ENCODE results near the gene SYTL2.

SYTL2 gene

GRCh38 chr11:85745626-85746025 is 65.3 kb downstream of the SYTL2 start:
- Histone ChIP-seq H3K36me3 (ENCODE audit: insufficient read depth, low read length) (no peaks in the 10 kb centered on the region), H3K4me1 (ENCODE audit: control insufficient read depth, insufficient read depth, low read length) (no peaks in the 10 kb centered on the region), H3K9me3 (replicated peaks; ENCODE audit: low read length) (no peaks in the 10 kb centered on the region), H3K27me3 (ENCODE audit: control insufficient read depth, insufficient read depth, low read length) (no peaks in the 10 kb centered on the region), H3K4me2 (ENCODE audit: low read length) (no peak overlapping the region), H3K4me3 (ENCODE audit: low read length) (no peak overlapping the region), H3K9ac (ENCODE audit: low read depth, low read length) (no peak overlapping the region)

DNA sequence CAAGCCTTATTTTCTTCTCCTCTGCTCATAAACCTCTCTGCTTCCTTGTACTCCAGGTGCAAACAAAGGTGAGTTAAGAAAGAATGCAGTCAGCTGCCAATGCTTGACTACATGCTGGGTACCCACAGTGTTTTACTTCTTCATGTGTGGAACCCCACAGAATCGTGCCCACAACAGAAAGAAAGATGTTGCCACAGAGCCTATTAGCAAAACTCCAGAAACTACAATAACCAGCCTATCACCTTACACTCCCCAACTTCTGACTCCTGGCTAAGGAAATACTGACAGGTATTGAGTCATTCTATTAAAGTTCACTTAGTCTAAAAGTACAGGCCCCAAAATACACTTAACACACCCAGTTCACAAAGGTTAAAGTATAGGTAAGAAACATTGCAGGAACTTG is 68.1 kb downstream of the SYTL2 start:
- H3K4me3 ChIP-seq (ENCODE audit: low read length) = no peak overlapping the region
- H3K9ac ChIP-seq (ENCODE audit: low read depth, low read length) = no peak overlapping the region
- H3K27me3 ChIP-seq (ENCODE audit: control insufficient read depth, insufficient read depth, low read length) = no peaks in the 10 kb centered on the region
- H3K4me1 ChIP-seq (ENCODE audit: control insufficient read depth, insufficient read depth, low read length) = no peaks in the 10 kb centered on the region
- H3K9me3 ChIP-seq (replicated peaks; ENCODE audit: low read length) = no peaks in the 10 kb centered on the region
- no peaks in the 10 kb centered on the region for H3K36me3 ChIP-seq (ENCODE audit: insufficient read depth, low read length)
- no peak overlapping the region for H3K4me2 ChIP-seq (ENCODE audit: low read length)

DNA sequence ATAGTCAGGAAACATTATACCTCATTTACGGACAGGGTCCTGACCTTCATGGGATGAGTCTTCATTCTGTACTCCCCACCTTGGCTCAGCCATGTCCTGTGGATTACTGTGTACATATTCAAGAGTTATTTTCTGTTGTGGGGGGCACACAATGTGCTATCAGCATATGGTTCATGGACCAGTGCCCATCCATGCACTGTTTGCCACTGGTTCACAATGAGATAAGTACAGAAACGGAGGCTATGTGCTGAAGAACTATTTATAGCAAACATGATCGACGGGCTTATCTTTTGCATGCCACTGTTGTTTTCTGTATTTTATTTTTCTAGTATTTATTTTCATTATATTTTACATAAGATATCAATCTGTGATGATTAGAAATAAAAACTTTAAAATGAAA is 68.6 kb downstream of the SYTL2 start:
- Histone ChIP-seq H3K9ac (ENCODE audit: low read depth, low read length) (no peak overlapping the region), H3K4me2 (ENCODE audit: low read length) (no peak overlapping the region), H3K27me3 (ENCODE audit: control insufficient read depth, insufficient read depth, low read length) (no peaks in the 10 kb centered on the region), H3K9me3 (replicated peaks; ENCODE audit: low read length) (no peaks in the 10 kb centered on the region), H3K4me3 (ENCODE audit: low read length) (no peak overlapping the region), H3K36me3 (ENCODE audit: insufficient read depth, low read length) (no peaks in the 10 kb centered on the region), H3K4me1 (ENCODE audit: control insufficient read depth, insufficient read depth, low read length) (no peaks in the 10 kb centered on the region)

GRCh38 chr11:85740481-85741400 is 70.2 kb downstream of the SYTL2 start:
- no peaks in the 10 kb centered on the region for H3K36me3 ChIP-seq (ENCODE audit: insufficient read depth, low read length)
- no peak overlapping the region for H3K4me2 ChIP-seq (ENCODE audit: low read length)
- no peaks in the 10 kb centered on the region for H3K27me3 ChIP-seq (ENCODE audit: control insufficient read depth, insufficient read depth, low read length)
- H3K9ac ChIP-seq (ENCODE audit: low read depth, low read length) = no peak overlapping the region
- no peaks in the 10 kb centered on the region for H3K4me1 ChIP-seq (ENCODE audit: control insufficient read depth, insufficient read depth, low read length)
- H3K9me3 ChIP-seq (replicated peaks; ENCODE audit: low read length) = no peaks in the 10 kb centered on the region
- no peak overlapping the region for H3K4me3 ChIP-seq (ENCODE audit: low read length)

DNA sequence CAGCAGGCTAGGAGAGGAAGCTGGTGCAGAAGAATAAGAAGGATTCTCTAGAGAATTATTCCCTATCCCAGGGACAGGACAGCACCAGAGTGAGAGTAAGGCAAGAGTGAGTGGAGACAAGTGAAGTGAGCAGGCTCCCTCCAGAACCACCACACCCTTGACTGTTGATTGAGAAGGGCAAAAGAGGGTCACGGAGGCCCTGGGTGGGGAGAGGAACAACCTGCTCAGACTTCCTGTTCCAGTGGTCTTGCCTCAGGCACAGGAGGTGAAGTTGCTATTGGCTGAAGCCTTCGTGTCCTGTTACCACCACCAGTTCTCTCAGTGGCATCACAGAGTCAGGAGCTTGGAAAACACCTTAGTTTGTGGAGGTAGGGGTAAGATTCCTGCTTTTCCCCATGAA is 73.2 kb downstream of the SYTL2 start:
- Histone ChIP-seq H3K9me3 (replicated peaks; ENCODE audit: low read length) (no peaks in the 10 kb centered on the region), H3K36me3 (ENCODE audit: insufficient read depth, low read length) (no peaks in the 10 kb centered on the region), H3K27me3 (ENCODE audit: control insufficient read depth, insufficient read depth, low read length) (no peaks in the 10 kb centered on the region), H3K4me2 (ENCODE audit: low read length) (no peak overlapping the region), H3K4me3 (ENCODE audit: low read length) (no peak overlapping the region), H3K4me1 (ENCODE audit: control insufficient read depth, insufficient read depth, low read length) (no peaks in the 10 kb centered on the region), H3K9ac (ENCODE audit: low read depth, low read length) (no peak overlapping the region)

DNA sequence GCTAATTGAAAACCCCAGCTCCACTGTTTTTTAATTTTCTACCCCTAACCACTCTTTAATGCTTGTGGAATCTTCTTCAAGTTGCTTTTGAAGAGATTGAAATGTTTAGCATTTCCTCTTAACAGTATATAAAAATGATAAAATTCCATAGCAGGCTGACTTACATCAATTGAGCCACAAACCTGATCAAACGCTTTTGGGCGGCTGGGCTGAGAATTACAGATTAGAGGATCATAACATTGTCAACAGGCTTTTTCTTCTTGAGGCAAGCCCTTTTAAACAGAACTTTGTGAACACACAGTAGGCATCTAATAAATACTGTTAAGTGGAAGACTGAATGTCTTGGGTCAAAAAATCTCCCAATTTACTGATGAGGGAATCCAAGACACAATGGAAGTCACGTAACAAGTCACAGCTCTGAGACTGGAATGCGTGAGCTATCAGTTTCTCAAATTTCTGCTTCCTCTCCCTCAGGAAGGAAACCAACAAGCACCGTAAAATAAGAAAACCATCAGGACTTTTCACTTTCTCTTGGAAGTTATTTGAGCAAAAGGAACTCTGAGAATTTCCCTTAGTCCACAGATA is 75.0 kb downstream of the SYTL2 start:
- Histone ChIP-seq H3K4me1 (ENCODE audit: control insufficient read depth, insufficient read depth, low read length) (no peaks in the 10 kb centered on the region), H3K36me3 (ENCODE audit: insufficient read depth, low read length) (no peaks in the 10 kb centered on the region), H3K9ac (ENCODE audit: low read depth, low read length) (no peak overlapping the region), H3K4me2 (ENCODE audit: low read length) (peak overlapping the region; percentile 33), H3K27me3 (ENCODE audit: control insufficient read depth, insufficient read depth, low read length) (no peaks in the 10 kb centered on the region), H3K4me3 (ENCODE audit: low read length) (no peak overlapping the region), H3K9me3 (replicated peaks; ENCODE audit: low read length) (no peaks in the 10 kb centered on the region)

- H3K9ac ChIP-seq (ENCODE audit: low read depth, low read length) = no peak overlapping the region
- no peaks in the 10 kb centered on the region for H3K36me3 ChIP-seq (ENCODE audit: insufficient read depth, low read length)
- no peaks in the 10 kb centered on the region for H3K9me3 ChIP-seq (replicated peaks; ENCODE audit: low read length)
- H3K27me3 ChIP-seq (ENCODE audit: control insufficient read depth, insufficient read depth, low read length) = no peaks in the 10 kb centered on the region
- no peak overlapping the region for H3K4me3 ChIP-seq (ENCODE audit: low read length)
- H3K4me1 ChIP-seq (ENCODE audit: control insufficient read depth, insufficient read depth, low read length) = no peaks in the 10 kb centered on the region
- no peak overlapping the region for H3K4me2 ChIP-seq (ENCODE audit: low read length)
Observed at GRCh38 chr11:85732965-85733364, 78.0 kb downstream of the SYTL2 start.

DNA sequence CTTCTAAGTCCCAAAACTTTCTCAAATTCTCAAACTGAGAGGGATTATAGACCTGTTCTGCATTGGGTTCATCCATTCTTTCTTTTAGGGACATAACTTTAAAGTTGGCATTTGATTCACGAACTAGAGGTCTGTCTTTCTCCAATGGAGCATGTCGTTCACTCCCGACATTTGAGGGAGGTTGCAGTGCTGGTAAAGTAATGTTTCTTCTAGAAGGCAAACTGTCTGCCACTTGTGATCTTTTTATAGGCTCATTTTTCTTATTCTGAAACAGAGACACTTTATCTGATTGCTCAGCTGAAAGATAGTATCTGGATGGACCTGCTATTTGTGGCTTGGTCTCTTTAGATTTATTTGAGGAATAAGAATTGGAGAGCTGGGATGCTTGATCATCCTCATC is 84.6 kb downstream of the SYTL2 start:
- H3K9me3 ChIP-seq (replicated peaks; ENCODE audit: low read length) = no peaks in the 10 kb centered on the region
- H3K4me2 ChIP-seq (ENCODE audit: low read length) = no peak overlapping the region
- H3K27me3 ChIP-seq (ENCODE audit: control insufficient read depth, insufficient read depth, low read length) = no peaks in the 10 kb centered on the region
- H3K4me1 ChIP-seq (ENCODE audit: control insufficient read depth, insufficient read depth, low read length) = peaks cover 14% of the 10 kb centered on the region
- no peak overlapping the region for H3K9ac ChIP-seq (ENCODE audit: low read depth, low read length)
- no peaks in the 10 kb centered on the region for H3K36me3 ChIP-seq (ENCODE audit: insufficient read depth, low read length)
- no peak overlapping the region for H3K4me3 ChIP-seq (ENCODE audit: low read length)

DNA sequence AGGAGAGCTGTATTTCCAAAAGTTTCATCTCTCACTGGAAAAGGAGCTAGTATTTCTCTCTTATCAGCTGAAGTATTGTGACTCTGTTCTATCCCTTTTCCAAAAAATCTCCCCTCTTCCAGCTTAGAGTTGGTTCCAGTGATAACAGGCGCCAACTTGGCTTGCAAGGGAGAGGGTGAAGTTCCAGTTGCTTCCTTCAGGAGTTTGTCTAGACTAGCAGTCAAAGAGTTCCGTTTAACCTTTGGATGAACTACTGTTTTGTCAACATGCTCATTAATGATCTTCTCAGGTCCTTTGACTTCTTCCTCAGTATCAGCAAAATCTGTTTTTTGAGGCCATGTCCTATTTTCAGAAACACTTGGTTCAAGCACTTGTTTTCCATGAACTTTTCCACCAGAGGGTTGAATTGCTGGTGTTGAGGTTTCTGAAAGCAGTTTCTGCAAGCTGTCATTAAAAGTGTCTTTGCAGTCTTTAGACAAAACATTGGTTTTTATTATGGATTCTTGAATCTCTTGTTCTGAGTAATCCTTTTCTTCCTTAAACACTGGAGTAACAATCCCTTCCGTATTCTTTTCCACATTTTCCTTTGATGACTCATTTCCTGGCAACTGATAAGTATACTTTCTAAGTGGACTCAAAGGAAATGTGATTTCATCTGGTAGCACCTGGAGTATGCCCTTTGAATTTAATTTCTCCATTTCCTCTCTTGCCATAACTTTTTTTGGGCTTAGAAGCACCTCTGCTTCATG is 85.3 kb downstream of the SYTL2 start:
- Histone ChIP-seq H3K4me1 (ENCODE audit: control insufficient read depth, insufficient read depth, low read length) (peaks cover 14% of the 10 kb centered on the region), H3K4me3 (ENCODE audit: low read length) (peak overlapping the region; percentile 29), H3K27me3 (ENCODE audit: control insufficient read depth, insufficient read depth, low read length) (no peaks in the 10 kb centered on the region), H3K36me3 (ENCODE audit: insufficient read depth, low read length) (no peaks in the 10 kb centered on the region), H3K4me2 (ENCODE audit: low read length) (peak overlapping the region; percentile 37), H3K9ac (ENCODE audit: low read depth, low read length) (peak overlapping the region; percentile 2), H3K9me3 (replicated peaks; ENCODE audit: low read length) (no peaks in the 10 kb centered on the region)

GRCh38 chr11:85724748-85725465 is 86.0 kb downstream of the SYTL2 start:
- Histone ChIP-seq H3K9ac (ENCODE audit: low read depth, low read length) (no peak overlapping the region), H3K4me1 (ENCODE audit: control insufficient read depth, insufficient read depth, low read length) (peaks cover 16% of the 10 kb centered on the region), H3K4me3 (ENCODE audit: low read length) (no peak overlapping the region), H3K9me3 (replicated peaks; ENCODE audit: low read length) (no peaks in the 10 kb centered on the region), H3K36me3 (ENCODE audit: insufficient read depth, low read length) (no peaks in the 10 kb centered on the region), H3K4me2 (ENCODE audit: low read length) (no peak overlapping the region), H3K27me3 (ENCODE audit: control insufficient read depth, insufficient read depth, low read length) (no peaks in the 10 kb centered on the region)

- no peaks in the 10 kb centered on the region for H3K36me3 ChIP-seq (ENCODE audit: insufficient read depth, low read length)
- no peak overlapping the region for H3K9ac ChIP-seq (ENCODE audit: low read depth, low read length)
- no peaks in the 10 kb centered on the region for H3K9me3 ChIP-seq (replicated peaks; ENCODE audit: low read length)
- no peak overlapping the region for H3K4me3 ChIP-seq (ENCODE audit: low read length)
- H3K4me1 ChIP-seq (ENCODE audit: control insufficient read depth, insufficient read depth, low read length) = peaks cover 31% of the 10 kb centered on the region
- H3K4me2 ChIP-seq (ENCODE audit: low read length) = no peak overlapping the region
- no peaks in the 10 kb centered on the region for H3K27me3 ChIP-seq (ENCODE audit: control insufficient read depth, insufficient read depth, low read length)
Observed at GRCh38 chr11:85723088-85723487, 87.9 kb downstream of the SYTL2 start.

Measured in skeletal muscle satellite cell (primary cell).